GM12891 (cell line): ENCODE results near the gene OTOGL.

Experiments
- POLR2A ChIP-seq: IDR thresholded peaks from 2 replicates; pipeline ENCODE4 v1.6.1; 2011; ENCODE audit warnings: low read depth, low read length, control low read depth
- POLR2AphosphoS5 ChIP-seq: IDR thresholded peaks from 2 replicates; pipeline ENCODE4 v1.6.1; 2011; ENCODE audit warnings: low read depth, low read length, control low read depth
- TAF1 ChIP-seq: IDR thresholded peaks from 2 replicates; pipeline ENCODE4 v1.6.1; 2011; ENCODE audit warnings: low read depth, low read length, control low read depth

DNA sequence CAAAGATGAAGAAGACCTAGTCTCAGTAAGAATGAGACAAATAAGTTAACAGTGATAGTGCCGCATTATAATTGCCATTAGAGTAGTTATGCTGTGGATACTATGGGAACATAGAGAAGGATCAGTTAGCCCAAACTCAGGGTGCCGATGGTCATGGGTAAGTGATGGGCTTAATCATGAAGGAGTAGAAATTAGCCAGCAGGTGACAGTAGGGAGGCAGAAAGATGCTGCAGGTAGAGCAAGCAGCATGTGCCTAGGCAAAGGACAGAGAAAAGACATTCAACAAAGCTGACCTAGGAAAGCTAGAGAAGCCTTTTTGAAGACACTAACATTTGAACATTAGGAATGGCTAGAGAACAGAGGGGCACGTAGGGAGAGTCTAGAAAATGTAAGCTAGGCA is 314.1 kb downstream of the OTOGL start:
- TF ChIP-seq POLR2A (no peak), POLR2AphosphoS5 (no peak), TAF1 (no peak)
